NCI-H69 (cell line): ENCODE results near the gene PIGM.

Experiments
- DNase-seq: peaks from one replicate; lab custom pipeline; 2025; lab: John Stamatoyannopoulos, UW

Gene PIGM

DNA sequence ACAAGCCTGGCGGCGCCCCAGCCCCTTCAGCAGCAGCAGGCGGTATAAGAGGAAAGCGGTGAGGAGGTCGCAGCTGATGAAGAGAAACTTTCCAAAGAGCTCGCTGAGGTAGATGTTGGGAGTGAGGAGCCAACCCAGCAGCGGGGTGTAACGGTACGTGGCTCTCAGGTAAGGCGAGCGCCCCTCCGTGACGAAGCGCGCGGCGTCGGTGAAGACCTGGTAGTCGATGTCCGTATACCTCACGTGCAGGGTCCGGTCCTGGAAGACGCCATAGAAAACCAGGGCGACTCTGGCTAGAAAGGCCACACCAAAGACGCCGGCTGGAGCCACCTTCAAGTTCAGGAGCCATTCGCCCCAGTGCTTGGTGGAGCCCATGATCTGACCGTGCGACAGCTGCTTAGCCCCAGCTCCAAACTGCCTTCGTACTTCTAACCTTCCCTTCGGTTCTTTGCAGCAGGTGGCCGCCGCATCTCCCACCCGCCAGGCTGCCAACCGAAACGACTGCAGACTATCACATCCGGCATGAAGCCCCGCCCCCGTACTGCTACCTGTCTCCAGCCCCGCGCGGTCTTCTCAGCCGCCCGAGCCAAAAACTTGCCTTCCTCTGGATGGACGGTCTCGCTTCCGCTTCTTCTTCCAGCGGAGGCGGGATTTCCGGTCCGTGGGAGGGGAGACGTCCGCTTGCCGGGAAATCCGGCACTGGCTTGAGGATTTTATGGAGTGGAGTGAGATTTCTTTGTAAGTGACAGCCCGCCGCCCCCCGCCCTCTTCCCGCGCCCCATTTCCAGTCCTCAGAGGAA lies at the start of gene PIGM:
Gene PIGM, minus strand, starts transcription at position 626 of the 800 bp plus-strand sequence. Its CDS starts 251 bp downstream, at position 375.
- DNase-seq, result peak; percentile 100

DNA sequence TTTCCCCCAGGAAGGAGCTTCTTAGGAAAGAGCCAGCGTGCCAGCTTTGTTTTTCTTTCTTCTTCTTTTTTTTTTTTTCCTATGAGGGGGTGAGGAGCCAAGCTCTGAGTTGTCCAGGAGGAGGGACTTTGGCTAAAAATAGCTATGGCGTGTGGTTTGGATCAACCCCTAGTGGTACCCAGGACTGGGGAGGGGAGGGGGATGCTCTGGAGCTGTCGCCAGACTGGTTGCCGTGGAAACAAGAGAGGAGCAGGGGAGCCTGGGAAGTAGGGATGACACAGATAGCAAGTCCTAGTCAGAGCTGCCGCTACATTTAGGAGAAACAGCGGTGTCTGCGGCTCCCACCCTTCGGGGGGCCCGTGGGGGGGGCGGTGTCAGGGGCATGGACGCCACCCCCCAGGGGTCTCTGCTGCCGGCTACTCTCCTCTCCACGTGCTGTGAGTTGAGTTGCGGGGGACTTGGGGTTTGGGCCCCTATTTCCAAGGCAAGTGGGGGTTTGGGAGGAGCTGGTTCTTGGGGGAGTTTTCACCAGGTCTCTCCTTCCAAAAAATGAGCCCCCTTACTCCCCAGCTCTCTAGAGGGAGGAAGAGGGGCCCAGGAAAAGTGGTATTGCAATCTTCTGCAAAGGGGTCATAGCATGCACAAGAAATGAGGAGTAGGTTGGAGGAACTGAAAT lies 49.6 kb upstream of the PIGM start, which contains the start of gene KCNJ9:
Gene KCNJ9, plus strand, starts transcription at position 278 of the 676 bp plus-strand sequence. CDS start 2,493 bp downstream, outside the sequence.
- DNase-seq, result peak; percentile 64

DNA sequence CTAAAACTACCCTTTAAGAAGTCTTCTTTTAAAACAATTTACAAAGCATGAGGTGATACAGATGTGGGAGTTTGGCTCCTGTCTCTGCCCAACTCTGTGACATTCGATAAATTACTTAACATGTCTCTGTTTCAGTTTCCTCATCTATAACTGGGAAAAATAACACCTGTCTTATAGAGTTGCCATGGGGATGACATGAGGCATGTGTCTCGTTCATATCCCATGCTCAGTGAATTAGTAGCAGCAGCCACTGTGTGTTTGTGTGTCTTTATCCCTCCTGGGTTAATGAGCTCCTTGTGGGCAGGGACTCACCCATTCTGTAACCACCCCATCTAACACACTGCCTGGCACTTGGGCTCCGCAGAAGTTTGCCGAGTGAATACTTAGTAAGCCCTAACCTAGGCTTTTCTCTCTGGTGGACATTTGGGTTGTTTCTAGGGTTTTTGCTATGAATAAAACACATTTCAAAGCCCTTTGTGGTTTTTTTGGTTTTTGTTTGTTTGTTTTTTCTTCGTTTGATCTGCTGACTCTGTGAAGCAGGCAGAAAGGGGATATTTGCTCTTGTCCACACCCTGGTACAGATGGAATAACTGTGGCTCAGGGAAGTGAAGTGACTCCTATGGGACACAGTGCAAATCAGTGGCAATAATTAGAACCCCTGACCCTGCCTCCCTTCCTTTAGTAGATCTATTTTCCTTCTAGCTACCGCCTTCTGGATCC lies 48.8 kb upstream of the PIGM start:
- peak; percentile 67 for DNase-seq

DNA sequence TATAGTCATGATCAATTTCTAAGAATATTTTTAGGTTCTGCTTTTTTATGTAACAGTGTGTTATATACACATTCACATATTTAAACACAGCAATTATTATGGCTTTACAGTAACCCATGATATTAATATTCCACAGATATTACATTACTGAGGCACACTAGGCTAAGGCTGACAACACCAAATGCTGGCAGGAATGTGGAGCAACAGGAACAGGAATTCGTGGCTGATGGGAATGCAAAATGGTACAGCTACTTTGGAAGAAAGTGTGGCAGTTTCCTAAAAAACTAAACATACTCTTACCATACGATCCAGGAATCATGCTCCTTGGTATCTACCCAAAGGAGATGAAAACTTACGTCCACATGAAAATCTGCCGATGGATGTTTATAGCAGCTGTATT lies 47.7 kb upstream of the PIGM start:
- no peak for DNase-seq

DNA sequence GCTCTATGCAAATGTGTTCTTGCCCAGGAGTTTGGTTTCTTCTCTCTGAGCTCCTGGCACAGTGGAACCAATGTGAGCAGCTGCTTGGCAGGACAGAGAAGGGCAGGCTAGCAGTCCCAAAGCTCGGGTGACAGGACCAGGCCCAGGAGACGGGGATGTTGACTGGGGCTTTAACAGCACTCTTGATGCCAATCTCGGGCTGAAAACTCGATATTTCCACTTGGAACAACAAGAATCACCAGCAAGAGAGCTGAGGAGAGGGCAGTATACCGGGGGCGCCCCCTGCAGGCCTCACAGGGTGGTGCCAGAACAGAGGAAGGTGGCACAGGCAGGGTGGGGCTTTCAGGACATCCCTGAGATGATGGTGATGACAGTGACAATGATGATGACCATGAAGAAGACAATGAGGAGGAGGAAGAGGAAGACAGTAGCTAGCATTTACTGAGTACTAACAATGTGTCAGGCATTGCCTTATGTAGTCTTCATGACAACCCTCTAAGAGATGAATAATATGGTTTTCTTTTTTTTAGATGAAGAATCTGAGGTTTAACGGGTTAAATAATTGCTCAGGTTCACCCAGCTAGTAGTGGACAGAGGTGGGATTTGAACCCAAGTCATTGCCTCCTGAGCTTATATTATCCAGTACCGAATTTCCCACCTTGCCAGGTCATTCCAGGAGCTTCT lies 46.9 kb upstream of the PIGM start:
- DNase-seq, result peak; percentile 66

DNA sequence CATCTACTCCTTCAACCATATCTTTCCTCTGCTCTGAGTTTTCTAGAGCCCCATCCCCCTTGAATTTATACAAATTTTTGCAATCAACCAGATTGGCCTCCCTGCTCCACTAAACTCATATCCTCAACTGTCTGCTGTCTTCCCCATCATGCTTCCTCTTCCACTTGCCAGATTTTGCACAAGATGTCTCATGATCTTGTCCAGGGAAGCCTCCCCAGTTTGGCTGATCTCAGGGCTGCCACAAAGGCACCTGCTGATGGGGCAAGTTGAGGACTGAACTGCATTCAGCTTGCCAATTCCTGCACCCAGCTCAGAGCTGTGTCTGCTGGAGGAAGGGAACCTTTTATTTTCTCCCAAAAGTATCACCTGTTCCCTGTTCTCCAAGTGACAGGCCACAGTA lies 45.7 kb upstream of the PIGM start:
- DNase-seq, result peak; percentile 9

DNA sequence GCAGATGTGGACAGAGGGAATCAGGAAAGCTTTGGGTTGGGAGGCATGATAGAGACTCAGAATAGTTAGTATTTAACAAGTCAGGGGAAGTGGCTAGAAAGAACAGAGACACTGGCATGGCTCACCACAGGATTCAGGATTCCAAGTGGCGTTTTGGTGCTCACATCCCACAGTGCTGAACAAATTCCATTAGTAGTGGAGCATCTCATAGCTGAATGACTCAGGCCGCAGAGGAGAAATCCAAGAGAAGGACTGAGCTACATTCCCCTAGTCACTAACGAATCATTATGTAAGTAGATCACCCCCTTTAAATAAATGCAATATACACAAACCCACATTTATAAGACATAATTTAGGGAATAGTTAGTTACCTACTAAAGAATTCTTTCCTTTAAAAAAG lies 44.5 kb upstream of the PIGM start:
- no peak for DNase-seq

DNA sequence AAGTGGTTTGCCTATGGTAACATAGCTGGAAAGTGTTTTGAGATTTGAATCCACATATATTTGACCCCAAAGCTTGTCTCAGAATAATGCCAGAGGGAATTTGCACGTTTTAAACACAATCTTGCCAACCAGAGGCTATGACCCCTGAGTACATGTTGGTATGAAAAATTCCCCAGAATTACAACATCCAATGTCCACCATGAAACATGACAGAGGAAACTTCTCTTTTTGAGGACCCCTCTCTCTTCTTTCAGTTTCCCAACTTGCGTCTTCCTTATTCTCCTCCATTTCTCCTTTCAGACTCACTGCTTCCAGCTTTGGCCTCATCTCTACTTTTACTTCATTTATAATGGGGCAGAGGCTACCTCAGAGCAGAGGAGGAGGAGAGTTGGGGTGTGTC lies 44.0 kb upstream of the PIGM start:
- DNase-seq, result no peak

DNA sequence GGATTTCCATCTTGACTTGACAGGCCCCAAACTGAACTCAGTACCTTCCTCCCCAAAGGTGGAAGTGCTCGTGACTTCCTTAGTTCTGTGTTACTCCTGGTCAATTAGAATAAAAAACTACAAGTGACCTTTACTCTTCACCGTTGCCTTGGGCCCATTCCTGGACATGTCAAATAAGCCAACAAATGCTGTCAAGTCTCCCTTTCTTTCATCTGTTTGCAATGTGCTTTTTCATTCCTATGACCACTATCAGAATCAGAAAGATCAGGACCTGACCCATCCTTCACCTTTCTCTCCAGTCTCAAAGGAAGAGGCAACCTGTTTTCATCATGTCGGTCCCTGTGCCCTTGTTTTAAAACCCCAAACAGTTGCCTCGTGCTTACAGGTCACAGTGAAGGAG lies 43.1 kb upstream of the PIGM start:
- DNase-seq, result no peak

DNA sequence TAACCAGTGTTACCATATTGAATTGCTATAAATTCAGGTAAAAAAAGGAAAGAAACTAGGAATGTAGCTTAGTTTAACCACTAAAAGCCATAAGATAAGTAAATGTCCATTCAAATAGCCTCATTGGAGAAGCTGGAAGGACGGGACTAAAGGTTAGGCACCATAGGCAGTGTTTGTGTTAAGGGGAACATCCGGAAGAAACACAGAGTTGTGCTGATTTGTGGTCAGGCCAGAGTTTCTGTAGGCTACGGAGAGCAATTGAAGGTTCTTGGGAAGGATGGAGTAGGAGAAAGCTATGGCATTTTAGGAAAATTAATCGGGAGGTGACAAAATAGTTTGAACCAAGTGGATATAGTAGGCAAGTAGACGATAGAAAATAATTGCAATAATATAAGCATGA lies 39.5 kb upstream of the PIGM start:
- no peak for DNase-seq

DNA sequence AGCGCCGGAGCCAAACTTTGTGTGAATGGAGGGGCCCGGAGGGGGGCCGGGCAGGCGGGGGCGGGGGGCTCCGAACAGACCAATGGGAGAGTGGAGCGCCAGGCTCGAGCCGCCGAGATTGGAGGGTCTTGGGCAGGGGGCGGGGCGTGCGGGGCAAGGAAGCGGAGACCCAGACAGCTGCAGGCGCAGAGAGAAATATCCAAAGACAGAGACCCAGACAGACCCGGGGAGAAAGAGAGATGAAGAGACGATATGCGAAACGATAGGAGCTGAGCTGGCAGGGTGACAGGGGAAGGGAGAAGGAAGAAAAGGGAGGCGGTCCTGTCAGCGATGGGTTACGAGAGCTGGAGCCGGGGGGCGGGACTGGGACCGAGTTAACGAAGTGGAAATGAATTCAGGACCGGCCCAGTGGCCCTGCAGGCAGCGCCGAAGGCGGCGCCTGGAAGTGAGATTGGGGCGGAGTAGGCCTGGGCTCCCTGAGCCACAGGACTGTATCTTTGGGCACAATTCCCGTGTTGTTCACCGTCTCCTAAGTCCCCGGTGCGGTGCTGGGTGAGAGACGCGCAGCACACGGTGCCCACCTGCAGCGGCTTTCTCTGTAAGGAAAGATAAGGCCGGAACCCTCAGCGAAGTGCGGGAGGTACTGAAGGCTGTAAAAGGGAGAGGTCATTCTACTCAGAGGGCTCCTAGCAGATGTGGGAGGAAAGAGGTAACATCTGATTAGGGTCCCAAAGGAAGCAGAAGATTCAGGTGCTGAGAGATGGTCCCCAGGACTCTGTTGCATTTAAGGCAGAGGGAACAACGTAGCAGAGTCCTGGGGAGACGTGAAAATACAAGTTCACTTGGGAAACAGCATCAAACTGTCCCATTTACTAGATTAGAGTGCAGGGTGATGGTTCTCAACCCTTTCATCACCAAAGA lies 38.7 kb upstream of the PIGM start:
- peak; percentile 89 for DNase-seq

DNA sequence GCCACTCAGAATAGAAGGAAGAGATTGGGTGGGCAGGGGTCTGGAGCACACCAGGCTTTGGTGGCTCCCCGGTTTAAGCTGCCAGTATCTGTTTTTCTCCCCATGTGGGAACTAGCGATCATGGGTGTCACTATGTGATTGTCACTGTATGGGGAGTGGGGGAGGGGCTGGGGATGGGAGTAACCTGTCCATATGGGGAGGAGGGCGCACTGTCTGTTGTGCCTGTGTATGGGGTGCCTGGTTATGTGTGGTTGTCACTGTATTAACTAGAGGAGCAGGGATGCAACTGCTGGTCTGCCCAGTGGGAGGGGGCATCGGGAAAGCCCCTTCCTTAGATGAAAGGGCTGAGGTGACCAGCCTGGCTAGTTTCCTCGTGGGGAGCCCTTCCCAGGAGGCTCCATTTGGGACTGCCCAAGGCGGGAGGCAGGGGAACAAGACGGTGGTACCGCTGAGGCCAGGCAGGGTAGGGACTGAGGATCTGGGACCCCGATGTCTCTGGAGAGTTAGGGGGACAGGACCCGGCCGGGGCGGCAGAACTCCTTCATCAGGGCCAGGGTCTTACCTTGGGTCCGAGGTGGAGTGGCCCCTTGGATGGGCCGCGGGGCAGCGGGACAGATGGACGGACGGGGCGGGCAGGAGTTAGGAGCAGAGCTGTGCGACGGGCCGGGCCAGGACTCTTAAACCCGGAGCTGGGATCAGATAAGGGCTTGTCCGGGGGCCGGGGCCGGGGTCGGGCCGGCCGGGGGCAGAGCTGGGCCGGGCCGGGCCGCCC lies 37.9 kb upstream of the PIGM start, which contains the start of gene KCNJ10:
Gene KCNJ10, minus strand, starts transcription at position 701 of the 772 bp plus-strand sequence. CDS start 27,628 bp downstream, outside the sequence.
- peak; percentile 18 for DNase-seq

DNA sequence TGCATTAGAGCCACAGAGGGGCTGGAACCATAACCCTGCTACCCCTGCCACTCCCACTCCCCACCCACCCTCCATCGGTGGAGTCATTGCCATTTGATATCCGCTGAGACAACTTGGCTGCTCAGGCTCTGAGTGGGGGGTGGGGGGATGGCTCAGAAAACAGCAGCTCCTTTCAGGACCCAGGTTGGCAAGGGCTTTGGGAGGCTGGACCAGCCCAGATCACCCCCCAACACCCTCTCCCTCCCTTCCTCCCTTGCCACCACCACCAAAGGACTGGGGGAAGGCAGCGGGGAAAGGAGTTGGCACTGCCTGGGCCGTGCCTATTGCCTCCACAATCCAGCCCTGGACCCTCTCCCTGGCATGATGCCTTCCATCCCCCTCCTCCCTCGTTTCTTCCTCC lies 36.4 kb upstream of the PIGM start:
- no peak for DNase-seq

DNA sequence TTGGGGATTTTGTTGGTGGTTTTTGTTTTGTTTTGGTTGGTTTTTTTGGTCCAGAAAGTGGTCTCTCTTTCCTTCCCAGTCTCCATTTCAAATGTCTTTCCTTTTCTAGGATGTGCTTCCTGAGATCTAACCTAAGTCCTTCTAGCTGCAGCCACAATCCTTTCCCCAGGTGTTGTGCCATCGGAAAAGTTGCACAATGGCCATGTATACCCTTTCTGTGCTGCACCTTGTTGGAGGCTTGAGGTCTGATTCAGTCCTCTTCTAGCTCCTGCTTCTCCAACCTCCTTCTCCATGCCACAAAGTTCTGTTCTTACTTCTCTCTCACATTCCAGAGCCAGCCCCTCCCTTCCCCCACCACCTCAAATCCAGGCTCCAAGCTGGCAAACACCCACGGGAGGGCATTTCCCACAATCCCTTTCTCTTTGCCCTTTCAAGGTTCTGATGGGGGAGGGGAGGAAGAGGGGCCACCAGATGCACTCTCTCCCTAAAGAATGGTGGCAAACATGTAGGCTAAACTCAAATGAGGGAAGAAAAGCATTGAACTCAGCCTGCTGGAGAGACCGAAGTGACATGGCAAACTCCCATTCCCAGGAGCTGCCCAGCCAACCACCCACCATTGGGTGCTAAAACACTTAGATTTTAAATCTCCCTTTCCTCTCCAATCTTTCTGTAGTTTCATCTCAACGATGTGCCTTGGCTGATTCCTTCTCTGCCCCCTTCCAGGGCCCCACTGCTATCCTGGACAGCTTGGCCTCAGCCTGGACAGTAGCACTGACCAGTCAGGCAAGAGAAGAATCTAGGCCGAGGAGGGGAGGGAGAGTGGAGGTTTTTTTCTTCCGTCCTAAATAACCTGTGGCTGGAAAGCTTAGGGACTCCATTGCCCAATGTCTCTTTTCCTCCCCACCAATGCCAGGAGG lies 35.3 kb upstream of the PIGM start:
- no peak for DNase-seq

DNA sequence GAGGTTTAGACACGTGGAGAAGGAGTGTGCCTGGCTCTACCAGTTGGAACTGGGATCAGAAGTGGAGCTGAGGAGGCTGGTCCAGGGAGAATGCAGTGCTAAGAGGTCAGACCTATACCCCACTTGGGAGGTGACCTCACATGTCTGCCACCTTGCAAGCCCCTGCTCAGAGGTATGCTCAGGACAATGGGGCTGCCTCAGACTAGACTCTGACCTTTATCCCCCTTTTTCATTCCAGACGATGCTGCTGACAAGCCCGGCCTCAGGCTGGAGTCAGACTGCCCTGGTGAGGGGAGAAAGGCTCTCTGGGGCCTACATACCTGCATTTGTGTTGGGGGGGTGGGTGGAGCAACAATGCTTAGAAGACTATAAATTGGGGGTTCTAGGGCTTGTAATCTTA lies 33.0 kb upstream of the PIGM start:
- DNase-seq, result no peak

DNA sequence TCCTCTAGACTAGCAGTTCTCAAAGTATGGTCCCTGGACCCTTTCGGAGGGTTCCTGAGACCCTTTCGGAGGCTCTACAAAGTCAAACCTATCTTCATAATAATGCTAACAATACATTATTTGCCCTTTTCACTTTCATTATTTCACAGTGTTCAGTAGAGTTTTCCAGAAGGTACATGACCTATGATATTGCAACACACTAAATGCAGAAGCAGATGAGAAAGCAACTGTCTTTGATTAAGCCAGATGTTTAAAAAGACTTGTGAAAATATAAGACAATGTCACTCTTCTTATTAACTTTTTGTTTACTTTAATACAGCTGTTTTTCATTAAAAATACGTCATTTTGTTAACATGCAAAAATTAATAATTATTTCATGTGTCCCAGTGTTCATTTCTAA lies 32.4 kb upstream of the PIGM start:
- no peak for DNase-seq

DNA sequence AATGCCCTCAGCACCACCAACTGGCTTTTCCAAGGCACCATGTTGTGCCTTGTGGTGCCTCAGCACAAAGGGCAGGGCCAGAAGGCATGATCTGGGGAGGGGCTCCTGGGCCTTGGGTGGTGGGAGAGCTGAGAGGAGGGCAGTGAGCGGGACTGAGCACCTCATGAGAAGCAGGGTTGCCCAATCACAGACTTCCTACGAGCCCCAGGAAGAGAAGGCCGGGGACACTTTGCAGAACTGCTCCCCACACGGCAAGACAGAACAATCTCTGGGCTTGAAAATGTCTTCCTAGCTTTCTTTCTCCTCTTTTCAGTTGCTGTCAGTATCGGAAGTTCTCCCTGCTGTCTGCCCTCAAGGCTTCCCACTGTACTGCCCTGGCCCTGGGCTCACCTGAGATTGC lies 31.4 kb upstream of the PIGM start:
- DNase-seq, result no peak

DNA sequence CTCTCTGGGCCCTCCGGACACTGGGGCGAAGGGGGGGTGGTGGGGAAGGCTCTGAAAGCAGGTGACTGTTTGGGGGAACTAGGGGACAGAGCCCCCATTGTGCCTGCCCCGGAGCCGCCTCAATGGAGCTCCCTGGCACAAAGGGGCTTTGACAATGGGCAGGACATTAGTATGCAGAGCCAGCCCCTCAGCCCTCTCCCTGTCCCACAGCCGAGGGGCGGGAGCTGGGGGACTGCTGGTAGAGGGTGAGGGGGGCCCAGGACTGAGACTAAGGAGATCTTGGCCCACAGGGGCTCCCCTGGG lies 30.4 kb upstream of the PIGM start:
- no peak for DNase-seq
